HG03342 (cell line): ENCODE data around the gene SERPINE2.

Experiments used
- ATAC-seq: cut with Tn5 transposase; IDR thresholded peaks from one replicate; pipeline ENCODE4 v1.9.1; 2021; ENCODE audit warnings: mild to moderate bottlenecking, moderate library complexity; ENCODE audit not compliant: unreplicated experiment

Gene SERPINE2

DNA sequence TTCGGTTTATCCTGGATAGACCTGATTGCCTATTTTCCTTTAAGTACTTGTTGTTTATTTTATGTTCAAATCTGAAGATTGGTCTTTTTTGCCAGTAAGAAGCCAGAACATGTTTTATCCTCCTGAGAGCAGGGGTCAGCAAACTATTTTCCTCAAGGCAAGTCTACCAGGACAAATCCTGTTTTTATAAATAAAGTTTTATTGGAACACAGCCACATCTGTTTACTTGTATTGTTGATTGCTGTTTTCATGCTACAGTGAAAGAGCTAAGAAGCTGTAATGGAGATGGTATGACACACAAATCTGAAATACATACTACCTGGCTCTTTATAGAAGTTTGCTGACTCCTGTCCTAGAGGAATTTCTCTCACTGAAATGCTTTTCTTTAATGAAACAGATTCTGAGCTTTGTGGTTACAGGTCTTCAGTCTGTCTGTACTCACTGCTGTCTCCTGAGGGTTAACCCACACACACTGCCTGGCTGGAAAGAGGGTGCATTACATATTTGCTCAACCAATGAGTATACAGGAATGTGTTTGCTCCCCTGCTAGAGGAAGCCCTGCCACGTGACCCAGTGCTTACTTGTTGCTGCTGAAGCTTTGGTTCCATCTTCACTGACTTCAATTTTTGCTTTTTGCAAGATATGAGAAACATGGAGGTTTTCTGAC, 59.2 kb downstream of the SERPINE2 start:
- no peak for ATAC-seq

- ATAC-seq = no peak
Observed at GRCh38 chr2:223978451-223978850, 60.6 kb downstream of the SERPINE2 start.

DNA sequence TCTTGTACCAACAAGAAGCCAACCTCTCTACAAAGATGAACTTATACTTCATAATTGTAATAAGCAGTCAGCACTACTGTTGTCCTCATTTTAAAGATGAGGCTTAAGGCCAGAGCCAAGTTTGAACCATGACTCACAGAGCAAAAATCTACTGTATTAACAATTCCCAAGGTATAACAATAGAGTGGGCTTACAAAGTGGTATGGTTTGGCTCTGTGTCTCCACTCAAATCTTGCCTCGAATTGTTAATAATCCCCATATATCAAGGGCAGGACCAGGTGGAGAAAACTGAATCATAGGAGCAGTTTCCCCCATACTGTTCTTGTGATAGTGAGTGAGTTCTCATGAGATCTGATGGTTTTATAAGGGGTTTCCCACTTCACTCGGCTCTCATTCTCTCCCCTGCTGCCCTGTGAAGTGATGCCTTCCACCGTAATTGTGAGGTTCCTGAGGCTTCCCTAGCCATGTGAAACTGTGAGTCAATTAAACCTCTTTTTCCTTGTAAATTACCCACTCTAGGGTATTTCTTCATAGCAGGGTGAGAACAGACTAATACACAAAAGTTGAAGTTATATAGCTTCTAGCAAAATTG, 62.4 kb downstream of the SERPINE2 start:
- no peak for ATAC-seq

- no peak for ATAC-seq
Observed at GRCh38 chr2:223973606-223974005, 65.5 kb downstream of the SERPINE2 start.

DNA sequence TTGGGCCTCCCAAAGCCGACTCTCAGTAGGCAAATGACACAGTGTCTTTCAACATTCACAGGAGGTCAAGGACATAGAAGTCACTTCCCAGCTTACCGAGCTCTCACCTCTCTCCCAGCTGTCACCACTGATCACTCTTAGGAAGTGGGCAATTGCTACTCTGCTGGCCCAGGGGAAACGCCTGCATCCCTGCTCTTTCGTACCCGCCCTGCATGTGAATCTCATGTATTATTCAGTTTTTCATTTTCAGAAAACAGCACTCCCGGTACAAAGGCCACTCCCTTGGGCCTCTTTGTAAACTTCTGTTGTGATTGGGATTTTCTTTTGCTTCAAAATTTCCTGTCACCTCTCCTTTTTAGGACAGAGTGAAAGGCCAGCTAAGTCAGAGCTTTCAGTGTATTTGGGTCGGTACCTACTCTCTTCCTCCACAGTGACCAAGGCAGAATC, 66.4 kb downstream of the SERPINE2 start:
- ATAC-seq = no peak

DNA sequence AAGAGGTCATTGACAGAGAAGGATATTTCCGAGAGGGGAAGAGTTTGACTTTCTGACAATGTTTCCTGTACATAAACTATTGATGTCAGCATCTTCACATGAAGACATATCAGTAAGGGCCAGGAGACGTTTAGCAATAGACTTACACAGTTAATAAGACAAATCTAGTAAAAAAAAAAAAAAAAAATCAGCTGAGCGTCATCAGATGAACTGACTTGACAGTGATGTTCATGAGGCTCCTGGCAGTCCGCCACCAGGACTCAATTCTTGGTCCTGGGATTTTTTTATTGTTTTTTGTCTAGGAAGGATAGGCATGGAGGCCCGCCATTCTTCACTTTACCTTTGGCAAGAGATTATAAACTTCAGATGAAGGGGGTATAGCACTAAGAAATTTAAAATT, 67.4 kb downstream of the SERPINE2 start:
- no peak for ATAC-seq

DNA sequence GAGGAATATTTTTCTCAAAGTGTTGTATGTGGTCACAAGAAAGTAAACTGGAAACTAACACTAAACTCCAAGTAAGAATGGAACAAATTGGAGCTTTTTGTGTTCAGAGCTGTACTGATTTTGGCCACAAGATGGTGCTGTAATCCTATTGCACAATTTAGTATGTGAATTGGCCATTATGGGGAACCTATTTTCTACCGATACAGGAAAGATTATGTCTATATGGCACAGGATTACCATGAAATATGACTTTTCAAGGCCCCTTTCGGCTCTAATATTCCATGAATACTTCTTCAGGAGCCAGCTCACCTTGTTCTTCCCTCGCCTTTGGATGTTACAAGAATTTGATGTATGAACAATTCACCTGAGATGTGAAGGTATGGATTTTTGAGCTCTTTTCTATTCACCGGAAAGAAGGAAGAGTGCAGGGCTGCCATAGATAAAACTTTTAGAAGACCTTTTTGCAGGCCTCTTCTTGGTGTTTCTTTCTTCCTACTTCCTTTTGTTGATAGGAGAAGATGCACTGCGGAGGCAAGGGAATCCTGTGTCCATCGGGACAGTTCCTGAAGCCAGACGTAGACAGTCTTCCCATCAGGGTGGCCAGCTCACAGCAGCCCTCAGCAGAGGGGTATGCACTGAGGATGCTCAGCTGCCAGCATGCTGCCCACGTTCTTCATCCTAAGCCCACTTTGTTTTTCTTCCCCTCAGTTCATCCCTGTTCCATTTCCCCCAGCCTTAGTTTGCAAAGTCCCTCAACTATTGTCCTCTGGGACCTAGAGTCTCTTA, 68.5 kb downstream of the SERPINE2 start:
- peak; percentile 87 for ATAC-seq

DNA sequence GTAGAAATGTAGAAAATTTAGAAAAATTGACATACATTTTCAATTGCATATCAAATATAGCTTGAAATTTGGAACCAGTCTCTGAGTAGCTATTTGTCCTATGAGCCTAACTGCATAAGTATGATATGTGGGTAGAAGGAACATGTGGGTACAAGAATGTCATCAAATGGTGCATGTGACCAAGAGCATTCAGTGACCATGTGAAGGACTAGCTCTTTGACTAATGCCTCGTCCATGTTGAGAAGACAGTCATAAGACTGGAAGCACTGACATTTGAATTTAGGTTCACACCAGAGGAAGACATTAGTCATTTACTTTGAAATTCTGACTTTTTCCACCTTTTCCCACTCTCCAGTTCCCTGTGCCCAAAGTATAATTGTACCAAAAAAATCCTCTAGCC, 69.2 kb downstream of the SERPINE2 start:
- peak; percentile 21 for ATAC-seq

- ATAC-seq = no peak
Observed at GRCh38 chr2:223969315-223969714, 69.8 kb downstream of the SERPINE2 start.

- no peak for ATAC-seq
Observed at GRCh38 chr2:223967981-223968380, 71.1 kb downstream of the SERPINE2 start.

- ATAC-seq = no peak
Observed at GRCh38 chr2:223959688-223960087, 79.4 kb downstream of the SERPINE2 start.

- ATAC-seq = peak; percentile 89
Observed at GRCh38 chr2:223957092-223957851, 81.8 kb downstream of the SERPINE2 start, which contains the start of gene MRPL44. MRPL44 (plus strand) TSS chr2:223957463; CDS start chr2:223957473, 10 bp downstream.

GRCh38 chr2:223956300-223956699, 82.8 kb downstream of the SERPINE2 start:
- peak; percentile 28 for ATAC-seq

- no peak for ATAC-seq
Observed at GRCh38 chr2:223954401-223954800, 84.7 kb downstream of the SERPINE2 start.

DNA sequence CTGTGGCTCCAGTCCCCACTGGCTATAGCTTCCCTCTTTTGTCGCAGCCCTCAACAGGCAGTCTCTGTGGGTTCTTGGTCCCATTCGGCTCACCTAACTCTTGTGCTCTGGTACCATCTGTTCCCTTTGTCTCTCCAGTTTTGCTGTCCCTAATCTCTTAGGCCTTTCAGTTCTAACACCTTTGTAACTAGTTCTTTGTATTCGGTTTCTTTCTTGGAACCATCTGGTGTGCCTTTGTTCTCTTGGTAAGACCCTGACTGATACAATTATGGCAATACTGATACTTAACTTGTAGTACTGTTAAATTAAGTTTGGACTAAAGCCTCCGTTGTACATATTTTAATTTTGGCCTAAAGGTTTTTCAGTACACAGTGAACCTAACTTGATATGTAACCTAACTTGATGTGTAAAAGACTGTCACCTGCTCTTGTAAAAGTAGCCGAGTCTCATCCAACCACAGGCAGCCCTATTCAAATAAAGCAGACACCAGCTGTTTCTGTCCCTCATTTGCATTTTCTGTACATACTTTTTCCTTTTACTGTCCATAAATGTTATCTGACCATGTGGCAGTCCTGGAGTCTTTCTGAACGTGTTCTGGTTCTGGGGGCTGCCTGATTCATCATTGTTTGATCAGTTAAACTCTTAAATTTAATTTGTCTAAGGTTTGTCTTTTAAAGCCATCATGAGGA, 86.7 kb downstream of the SERPINE2 start:
- peak; percentile 51 for ATAC-seq

DNA sequence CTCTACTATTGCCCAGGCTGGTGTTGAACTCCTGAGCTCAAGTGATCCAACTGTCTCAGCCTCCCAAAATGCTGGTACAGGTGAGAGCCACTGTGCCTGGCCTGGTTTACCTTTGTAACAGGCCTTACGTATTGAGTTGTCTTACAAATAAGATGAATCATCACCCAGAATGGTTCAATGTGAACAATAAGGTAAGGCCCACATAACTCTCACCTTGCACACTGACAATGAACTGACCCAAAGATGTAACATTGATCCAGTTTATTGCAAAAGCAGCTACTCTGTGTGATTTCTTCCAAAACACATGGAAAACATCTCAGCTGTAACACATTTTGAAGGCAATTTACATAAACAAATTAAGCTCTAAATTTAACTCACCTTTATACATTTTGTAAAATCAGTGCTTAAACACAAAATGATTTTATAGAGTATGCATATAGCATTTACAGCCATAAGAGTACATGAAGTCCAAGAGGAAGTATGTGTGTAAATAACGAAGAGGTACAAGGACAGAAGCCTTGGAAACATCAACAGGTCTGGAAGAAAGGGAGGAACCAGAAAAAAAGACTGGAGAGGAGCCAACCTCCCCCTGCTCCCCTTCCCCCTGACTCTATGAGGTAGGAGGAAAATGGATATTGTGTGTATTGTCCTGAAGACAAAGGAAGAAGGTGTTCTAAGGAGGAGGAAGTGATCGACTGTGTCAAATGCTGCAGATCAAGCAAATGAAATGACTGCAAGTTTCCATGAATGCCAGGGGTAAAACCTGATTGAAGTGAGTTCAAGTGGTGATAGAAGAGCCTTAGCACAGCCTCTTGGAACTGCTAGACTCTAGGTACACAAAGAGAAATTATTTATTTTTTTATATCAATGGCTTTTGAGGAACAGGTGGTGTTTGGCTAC, 88.4 kb downstream of the SERPINE2 start:
- no peak for ATAC-seq

DNA sequence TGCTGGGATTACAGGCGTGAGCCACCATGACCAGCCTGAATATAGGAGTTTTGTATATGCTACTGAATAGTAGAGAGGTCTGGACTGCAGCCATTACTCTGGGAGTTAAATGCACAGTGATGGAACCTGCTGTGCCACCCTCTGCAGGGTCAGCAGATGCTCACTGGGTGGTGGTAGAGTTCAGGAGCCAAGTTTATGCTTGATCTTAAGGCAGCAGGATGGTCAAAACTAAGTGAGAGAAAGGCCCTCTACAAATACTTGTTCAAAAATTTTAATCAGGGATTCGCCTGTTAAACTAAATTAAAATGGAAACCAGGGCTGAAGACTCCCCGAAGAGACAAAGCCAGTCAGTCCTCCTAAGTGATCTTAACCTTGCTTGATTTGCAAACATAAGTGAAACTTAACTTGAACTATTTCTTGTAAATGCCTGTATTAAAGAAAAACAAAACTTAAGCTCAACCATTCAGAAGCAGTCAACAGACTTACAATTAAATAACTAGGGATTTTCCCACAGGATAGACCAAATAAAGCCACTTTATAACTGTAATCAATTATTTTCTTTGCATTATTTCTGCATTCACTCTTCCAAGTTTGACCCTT, 89.7 kb downstream of the SERPINE2 start:
- ATAC-seq = no peak

DNA sequence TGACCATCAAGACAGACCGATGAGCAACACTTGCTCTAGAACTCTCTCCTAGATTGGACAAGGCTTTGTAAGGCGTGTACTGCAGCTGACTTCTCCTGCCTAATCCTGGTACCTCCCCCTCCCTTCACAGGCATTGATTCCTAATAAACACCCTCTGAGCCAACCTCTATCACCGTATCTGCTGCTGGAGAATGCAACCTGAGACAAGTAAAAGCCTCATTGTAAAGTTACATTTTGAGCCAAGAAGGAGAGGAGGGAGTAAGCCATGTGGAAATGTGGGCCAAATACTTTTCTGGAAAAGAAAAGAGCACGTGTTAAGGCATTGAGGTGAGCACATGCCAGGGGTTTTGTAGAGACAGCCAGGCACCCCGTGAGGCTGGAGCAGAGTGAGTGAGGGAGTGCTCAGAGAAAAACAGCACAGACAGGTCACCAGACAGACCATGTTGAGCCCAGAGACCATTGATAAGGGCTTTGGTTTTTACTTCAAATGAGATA, 91.3 kb downstream of the SERPINE2 start:
- no peak for ATAC-seq

DNA sequence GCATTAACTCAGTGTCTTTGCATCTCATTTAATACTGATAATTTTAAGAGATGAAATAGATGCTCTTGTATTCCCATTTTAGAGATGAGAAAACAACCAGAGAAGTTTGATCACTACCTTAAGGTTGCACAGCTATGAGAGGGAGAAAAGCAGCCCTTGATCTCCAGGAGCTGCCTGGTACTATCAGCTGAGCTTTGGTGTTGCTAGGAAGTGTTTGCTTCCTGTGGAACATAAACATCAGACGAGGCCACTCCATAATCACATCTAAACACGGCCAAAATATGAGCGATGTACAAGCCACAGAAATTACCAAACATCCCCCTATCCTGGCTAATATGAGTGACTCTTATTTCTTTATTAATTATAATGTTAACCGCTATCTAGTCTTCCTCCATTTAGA, 93.3 kb downstream of the SERPINE2 start:
- no peak for ATAC-seq
